HCT116 (cell line): Measurements from ENCODE around the gene HOTAIR. TPM values are rescaled to one million over a fixed set of nuclear protein-coding genes. Genes with fewer than 3 reads are reported as not detected.

ENCODE experiments used
- ATAC-seq: fragments of 200-7000 bp; cut with Tn5 transposase; 2 replicates; pipeline ENCODE4 v1.9.1; 2020; ENCODE audit warnings: mild to moderate bottlenecking, moderate library complexity
- BruUV-seq: library from RNA; stranded (reverse); fragments of 400-500 nt; replicated peaks from 2 replicates; lab custom pipeline; 2021; lab: Mats Ljungman, UMichigan
- CTCF ChIA-PET: fragments of 300-600 bp; sonication (Branson Sonifier 250); formaldehyde crosslinking; loops from one replicate; lab custom pipeline; 2021; ENCODE audit warnings: antibody characterized with exemption; lab: Charles Lee
- POLR2A ChIA-PET: fragments of 300-600, 350-600 bp; sonication (Branson Sonifier 250); formaldehyde crosslinking; loops from one replicate; lab custom pipeline; 2021; ENCODE audit warnings: antibody characterized with exemption; lab: Charles Lee
- RAD21 ChIA-PET, 2 experiments: fragments of 300-600 bp; sonication (Branson Sonifier 250); formaldehyde crosslinking; loops; one replicate each; lab custom pipeline; 2023; ENCODE audit warnings: low total read pairs in 2 of 2; ENCODE audit not compliant: uncharacterized antibody in 2 of 2, unreplicated experiment in 2 of 2, low non-redundant PET in 1 of 2; lab: Charles Lee
- DNase-seq: peaks from one replicate; pipeline ENCODE4 v3.0.0-alpha.2; 2010; ENCODE audit warnings: low read depth, low spot score
- H2AFZ ChIP-seq: fragments of 200-600 bp; shearing (Covaris generic), sonication (generic); 2 replicates; pipeline ENCODE4 v1.6.1; 2017; ENCODE audit warnings: low read depth, mixed run types, mixed read lengths, antibody characterized with exemption, low read length; ENCODE audit not compliant: poor library complexity, severe bottlenecking
- H3K27ac ChIP-seq: 2 replicates; pipeline ENCODE4 v1.5.1; 2012; ENCODE audit warnings: low read depth, low read length
- H3K27me3 ChIP-seq: fragments of 200-600 bp; sonication (generic); 2 replicates; pipeline ENCODE4 v1.6.1; 2016; ENCODE audit warnings: mixed run types, low read length, mixed read lengths; ENCODE audit not compliant: insufficient read depth
- H3K36me3 ChIP-seq, 2 experiments: fragments of 200-500 bp in 1 of 2; fragments of 200-600 bp in 1 of 2; sonication (Bioruptor generic) in 1 of 2; sonication (generic) in 1 of 2; 2 replicates each; pipeline versions ENCODE4 v1.5.1 to v1.6.1; 2014 to 2016; ENCODE audit warnings: low read length in 2 of 2, inconsistent platforms in 1 of 2, mixed read lengths in 1 of 2, mixed run types in 1 of 2; ENCODE audit not compliant: insufficient read depth in 2 of 2, control insufficient read depth in 1 of 2
- H3K4me1 ChIP-seq, 2 experiments: fragments of 200-600 bp in 1 of 2; sonication (generic) in 1 of 2; 2 replicates each; pipeline versions ENCODE4 v1.5.1 to v1.6.1; 2012 to 2017; ENCODE audit warnings: low read length in 2 of 2, inconsistent platforms in 1 of 2, mild to moderate bottlenecking in 1 of 2, mixed read lengths in 1 of 2, mixed run types in 1 of 2, moderate library complexity in 1 of 2; ENCODE audit not compliant: insufficient read depth in 2 of 2, control insufficient read depth in 1 of 2
- H3K4me2 ChIP-seq: fragments of 200-600 bp; sonication (generic); 2 replicates; pipeline ENCODE4 v1.6.1; 2017; ENCODE audit warnings: mixed run types, low read length, mixed read lengths
- H3K4me3 ChIP-seq, 2 experiments: fragments of 200-600 bp in 1 of 2; sonication (generic) in 1 of 2; replicated peaks in 1 of 2; 2 replicates each; pipeline ENCODE4 v1.5.1; 2011 to 2016; ENCODE audit warnings: low read length in 2 of 2, control low read depth in 1 of 2, low read depth in 1 of 2, mild to moderate bottlenecking in 1 of 2, mixed read lengths in 1 of 2, mixed run types in 1 of 2
- H3K79me2 ChIP-seq: fragments of 200-600 bp; sonication (generic); 2 replicates; pipeline ENCODE4 v1.6.1; 2017; ENCODE audit warnings: mild to moderate bottlenecking, mixed run types, low read length, moderate library complexity, mixed read lengths; ENCODE audit not compliant: insufficient read depth
- H3K9ac ChIP-seq: fragments of 200-600 bp; sonication (generic); 2 replicates; pipeline ENCODE4 v1.6.1; 2016; ENCODE audit warnings: low read length, mixed read lengths
- H3K9me2 ChIP-seq: fragments of 200-600 bp; sonication (generic), shearing (Covaris generic); 2 replicates; pipeline ENCODE4 v1.6.1; 2017; ENCODE audit warnings: mixed run types, mild to moderate bottlenecking, moderate library complexity; ENCODE audit not compliant: insufficient read depth
- H3K9me3 ChIP-seq, 2 experiments: fragments of 200-500 bp in 1 of 2; fragments of 200-600 bp in 1 of 2; sonication (Bioruptor generic) in 1 of 2; sonication (generic) in 1 of 2; 2 replicates each; pipeline ENCODE4 v1.6.1; 2014 to 2017; ENCODE audit warnings: low read length in 2 of 2, mixed read lengths in 2 of 2, inconsistent platforms in 1 of 2, low read depth in 1 of 2, mild to moderate bottlenecking in 1 of 2, mixed run types in 1 of 2, moderate library complexity in 1 of 2; ENCODE audit not compliant: control insufficient read depth in 1 of 2, insufficient read depth in 1 of 2
- H4K20me1 ChIP-seq: fragments of 200-600 bp; sonication (generic), shearing (Covaris generic); 2 replicates; pipeline ENCODE4 v1.6.1; 2017; ENCODE audit warnings: mixed run types, mild to moderate bottlenecking, moderate library complexity; ENCODE audit not compliant: insufficient read depth
- ATF3 ChIP-seq: IDR thresholded peaks from 2 replicates; pipeline ENCODE4 v1.6.1; 2012
- CBX3 ChIP-seq: IDR thresholded peaks from 2 replicates; pipeline ENCODE4 v1.6.1; 2012; ENCODE audit warnings: low read depth
- CEBPB ChIP-seq: IDR thresholded peaks from 2 replicates; pipeline ENCODE4 v1.6.1; 2012; ENCODE audit warnings: low read depth
- CTCF ChIP-seq, 3 experiments: fragments of 200-600 bp in 1 of 3; sonication (generic) in 1 of 3; IDR thresholded peaks in 2 of 3; conservative IDR thresholded peaks in 1 of 3; 2 replicates each; pipeline ENCODE4 v1.5.1; 2012 to 2017; ENCODE audit warnings: low read depth in 2 of 3, low read length in 2 of 3, antibody characterized with exemption in 1 of 3, borderline replicate concordance in 1 of 3, control low read depth in 1 of 3, mild to moderate bottlenecking in 1 of 3, mixed read lengths in 1 of 3, mixed run types in 1 of 3, moderate library complexity in 1 of 3; ENCODE audit not compliant: insufficient read depth in 1 of 3
- EGR1 ChIP-seq: IDR thresholded peaks from 2 replicates; pipeline ENCODE4 v1.6.1; 2012; ENCODE audit warnings: low read depth
- ELF1 ChIP-seq: IDR thresholded peaks from 2 replicates; pipeline ENCODE4 v1.6.1; 2012; ENCODE audit warnings: low read depth, borderline replicate concordance
- EZH2 ChIP-seq: fragments of 200-600 bp; sonication (generic); IDR thresholded peaks from 2 replicates; pipeline ENCODE4 v1.6.1; 2017; ENCODE audit warnings: antibody characterized with exemption, mixed run types
- EZH2phosphoT487 ChIP-seq: fragments of 200-600 bp; IDR thresholded peaks from 2 replicates; pipeline ENCODE4 v1.6.1; 2018; ENCODE audit warnings: antibody characterized with exemption, borderline replicate concordance
- FOSL1 ChIP-seq: IDR thresholded peaks from 2 replicates; pipeline ENCODE4 v1.6.1; 2012; ENCODE audit warnings: low read depth
- JUND ChIP-seq: IDR thresholded peaks from 2 replicates; pipeline ENCODE4 v1.6.1; 2012
- MAX ChIP-seq: IDR thresholded peaks from 2 replicates; pipeline ENCODE4 v1.6.1; 2012
- POLR2AphosphoS5 ChIP-seq: IDR thresholded peaks from 2 replicates; pipeline ENCODE4 v1.6.1; 2011; ENCODE audit warnings: mild to moderate bottlenecking, low read depth, low read length, moderate library complexity
- RAD21 ChIP-seq: IDR thresholded peaks from 2 replicates; pipeline ENCODE4 v1.6.1; 2012; ENCODE audit warnings: low read depth, mild to moderate bottlenecking
- REST ChIP-seq: IDR thresholded peaks from 2 replicates; pipeline ENCODE4 v1.6.1; 2012; ENCODE audit warnings: low read depth
- SIN3A ChIP-seq: IDR thresholded peaks from 2 replicates; pipeline ENCODE4 v1.6.1; 2012; ENCODE audit warnings: low read depth
- SP1 ChIP-seq: IDR thresholded peaks from 2 replicates; pipeline ENCODE4 v1.6.1; 2012; ENCODE audit warnings: low read depth
- SRF ChIP-seq: IDR thresholded peaks from 2 replicates; pipeline ENCODE4 v1.6.1; 2012; ENCODE audit warnings: low read depth
- TCF7L2 ChIP-seq: IDR thresholded peaks from 2 replicates; pipeline ENCODE4 v1.7.0; 2011; ENCODE audit warnings: borderline replicate concordance, inconsistent platforms; ENCODE audit not compliant: insufficient read depth, insufficient read length; ENCODE audit errors: extremely low read depth
- ZNF274 ChIP-seq: fragments of 200-500 bp; sonication (Bioruptor generic); IDR thresholded peaks from 2 replicates; pipeline ENCODE4 v1.6.1; 2014; ENCODE audit warnings: mild to moderate bottlenecking, low read depth, low read length, inconsistent platforms
- intact Hi-C: fragments of 100-400 bp; cut with micrococcal nuclease; formaldehyde crosslinking; loops from 2 replicates; pipeline ENCODE4 v1.10.0; 2022
- total RNA-seq: library from RNA; stranded (reverse); gene quantifications from one replicate; pipeline ENCODE4 v1.2.1, GENCODE V29; 2021; ENCODE audit not compliant: unreplicated experiment

HOTAIR gene
- total RNA-seq, 1 experiment from 2014 or later = 0.25 TPM

GRCh38 chr12:54011665-54012532 is 37.1 kb upstream of the HOTAIR start:
- no peaks in the 10 kb centered on the region for H3K79me2 ChIP-seq
- H3K27me3 ChIP-seq = no peaks in the 10 kb centered on the region
- no peak overlapping the region for H3K9ac ChIP-seq
- H3K9me2 ChIP-seq = no peaks in the 10 kb centered on the region
- CTCF ChIA-PET = interaction anchor here (1.7 kb wide), 1 partner anchor 180 kb away, joined by 5 read pairs; no protein-coding TSS in a partner anchor
- no peaks in the 10 kb centered on the region for H4K20me1 ChIP-seq
- intact Hi-C loops = no loop called here
- H3K9me3 ChIP-seq = no peaks in the 10 kb centered on the region
- H3K4me3 ChIP-seq = no peak overlapping the region
- POLR2A ChIA-PET = no interaction called here
- H3K36me3 ChIP-seq = no peaks in the 10 kb centered on the region
- BruUV-seq = no TSS peak
- RAD21 ChIA-PET = no interaction called here
- no peak for ATAC-seq
- H3K27ac ChIP-seq = no peak overlapping the region
- H2AFZ ChIP-seq = no peak overlapping the region
- peaks cover 6 to 11% of the 10 kb centered on the region in 2 experiments for H3K4me1 ChIP-seq
- no peak for DNase-seq
- no peak overlapping the region for H3K4me2 ChIP-seq
- TF ChIP-seq SIN3A = no peak
- TF ChIP-seq CEBPB = no peak
- no peak for TF ChIP-seq ELF1
- TF ChIP-seq SRF = no peak
- no peak for TF ChIP-seq POLR2AphosphoS5
- TF ChIP-seq ATF3 = no peak
- TF ChIP-seq SP1 = no peak
- no peak for TF ChIP-seq EGR1
- no peak for TF ChIP-seq MAX
- no peak for TF ChIP-seq EZH2phosphoT487
- TF ChIP-seq TCF7L2 = no peak
- TF ChIP-seq FOSL1 = no peak
- no peak for TF ChIP-seq REST
- no peak for TF ChIP-seq JUND
- TF ChIP-seq ZNF274 = no peak
- no peak for TF ChIP-seq RAD21
- no peak for TF ChIP-seq CBX3
- no peak for TF ChIP-seq EZH2
- TF ChIP-seq CTCF (IDR thresholded peaks at IDR 0.05 in 2 of 3, conservative IDR thresholded peaks at IDR 0.05 in 1 of 3; ENCODE audit: borderline replicate concordance in 1 of 3, insufficient read depth in 1 of 3, low read depth in 2 of 3, low read length in 2 of 3) = no peak
